NCI-H1092 treated with DMSO at 0.1 percent for 48 hours (cell line): ENCODE results near the gene MIEF1.
A peak's percentile ranks its signal among the peaks of the same experiment; 100 is the strongest.

Experiments
- DNase-seq: peaks from one replicate; lab custom pipeline; 2025; lab: John Stamatoyannopoulos, UW

The MIEF1 gene

GRCh38 chr22:39502109-39502788 lies at the start of gene MIEF1:
TSS of gene MIEF1 (plus strand) at chr22:39502290. CDS start at chr22:39511295, 9,005 bp downstream.
- DNase-seq = peak; percentile 93

GRCh38 chr22:39452740-39453040 lies 49.4 kb upstream of the MIEF1 start:
- no peak for DNase-seq

GRCh38 chr22:39453765-39454378 lies 48.2 kb upstream of the MIEF1 start:
- no peak for DNase-seq

- DNase-seq = no peak
Measured at GRCh38 chr22:39454385-39454871, 47.7 kb upstream of the MIEF1 start.

- DNase-seq = no peak
Measured at GRCh38 chr22:39456522-39457197, 45.4 kb upstream of the MIEF1 start, which contains the start of gene MGAT3. TSS of gene MGAT3 (plus strand) at chr22:39457012. CDS start at chr22:39487348, 30,336 bp downstream.

GRCh38 chr22:39457198-39457555 lies 44.9 kb upstream of the MIEF1 start:
- no peak for DNase-seq

- DNase-seq = no peak
Measured at GRCh38 chr22:39457556-39458443, 44.3 kb upstream of the MIEF1 start.

- no peak for DNase-seq
Measured at GRCh38 chr22:39458444-39459083, 43.5 kb upstream of the MIEF1 start.

GRCh38 chr22:39459681-39460080 lies 42.4 kb upstream of the MIEF1 start:
- no peak for DNase-seq

- no peak for DNase-seq
Measured at GRCh38 chr22:39462443-39463221, 39.5 kb upstream of the MIEF1 start.

GRCh38 chr22:39463277-39463676 lies 38.8 kb upstream of the MIEF1 start:
- no peak for DNase-seq

- no peak for DNase-seq
Measured at GRCh38 chr22:39463931-39464390, 38.1 kb upstream of the MIEF1 start.

- no peak for DNase-seq
Measured at GRCh38 chr22:39466228-39467006, 35.7 kb upstream of the MIEF1 start.

GRCh38 chr22:39467390-39467895 lies 34.6 kb upstream of the MIEF1 start:
- no peak for DNase-seq

- DNase-seq = no peak
Measured at GRCh38 chr22:39468487-39469325, 33.4 kb upstream of the MIEF1 start.

- peak; percentile 55 for DNase-seq
Measured at GRCh38 chr22:39469326-39469680, 32.8 kb upstream of the MIEF1 start.

GRCh38 chr22:39469681-39470450 lies 32.2 kb upstream of the MIEF1 start:
- DNase-seq = no peak
